Left lung (tissue), 10 donors: ENCODE results near the gene UHRF1. TPM values are rescaled to one million over a fixed set of nuclear protein-coding genes. Genes with fewer than 3 reads are reported as not detected.

ENCODE experiments used
- ATAC-seq: fragments of 200-7000 bp; cut with Tn5 transposase; one replicate; pipeline ENCODE4 v1.9.1; 2020; ENCODE audit warnings: moderate library complexity
- DNase-seq, 4 donors: peaks; one replicate each; pipeline ENCODE4 v3.0.0-alpha.2; 2013 to 2020
- H3K27ac ChIP-seq, 2 donors: fragments of 200-600 bp; sonication (generic) in 1 of 2; one replicate each; pipeline versions ENCODE4 v1.5.0 to v1.8.0; 2020 to 2021
- H3K27me3 ChIP-seq, 2 donors: fragments of 200-600 bp; sonication (generic) in 1 of 2; one replicate each; pipeline versions ENCODE4 v1.5.0 to v1.8.0; 2020 to 2021
- H3K36me3 ChIP-seq, 2 donors: fragments of 200-600 bp; sonication (generic) in 1 of 2; one replicate each; pipeline versions ENCODE4 v1.5.0 to v1.8.0; 2020 to 2021
- H3K4me1 ChIP-seq, 2 donors: fragments of 200-600 bp; one replicate each; pipeline ENCODE4 v1.8.0; 2021
- H3K4me3 ChIP-seq, 2 donors: fragments of 200-600 bp; sonication (generic) in 1 of 2; one replicate each; pipeline versions ENCODE4 v1.5.0 to v1.8.0; 2020 to 2021; ENCODE audit warnings: mild to moderate bottlenecking in 1 of 2
- H3K9me3 ChIP-seq, 2 donors: fragments of 200-600 bp; sonication (generic) in 1 of 2; one replicate each; pipeline versions ENCODE4 v1.5.0 to v1.8.0; 2020 to 2021
- intact Hi-C, 2 donors: fragments of 100-400 bp; cut with DNase I; formaldehyde crosslinking; loops; one replicate each; pipeline versions ENCODE4 v1.11.2 to v1.14.2; 2022
- polyA plus RNA-seq, 6 donors: library from polyadenylated mRNA; unstranded; fragments of 120-200 nt; gene quantifications; one replicate each; pipeline ENCODE4 v1.2.1, GENCODE V29; 2013; ENCODE audit not compliant: insufficient read length in 6 of 6
- total RNA-seq, 2 donors: library from RNA; stranded (reverse); fragmentation: NEBNext Ultra II Directional; extraction: Animal tissue kit (Norgen Biotek cat#: 25700); gene quantifications; one replicate each; pipeline ENCODE4 v1.2.1, GENCODE V29; 2021
- TF ChIP-seq, protein P1 (sequence below), 2 donors: fragments of 200-600 bp; sonication (generic) in 1 of 2; IDR thresholded peaks; one replicate each; pipeline versions ENCODE4 v1.5.0 to v1.8.0; 2021; ENCODE audit warnings: antibody characterized with exemption in 2 of 2
- donor health status: DM: no; HTN: yes; CAD: no.
- donor health status: DM: no; HTN: no; CAD: no.

UHRF1 gene
- total and polyA plus RNA-seq, 8 donors: 14.2 to 30.2 (median 21.7) TPM

DNA sequence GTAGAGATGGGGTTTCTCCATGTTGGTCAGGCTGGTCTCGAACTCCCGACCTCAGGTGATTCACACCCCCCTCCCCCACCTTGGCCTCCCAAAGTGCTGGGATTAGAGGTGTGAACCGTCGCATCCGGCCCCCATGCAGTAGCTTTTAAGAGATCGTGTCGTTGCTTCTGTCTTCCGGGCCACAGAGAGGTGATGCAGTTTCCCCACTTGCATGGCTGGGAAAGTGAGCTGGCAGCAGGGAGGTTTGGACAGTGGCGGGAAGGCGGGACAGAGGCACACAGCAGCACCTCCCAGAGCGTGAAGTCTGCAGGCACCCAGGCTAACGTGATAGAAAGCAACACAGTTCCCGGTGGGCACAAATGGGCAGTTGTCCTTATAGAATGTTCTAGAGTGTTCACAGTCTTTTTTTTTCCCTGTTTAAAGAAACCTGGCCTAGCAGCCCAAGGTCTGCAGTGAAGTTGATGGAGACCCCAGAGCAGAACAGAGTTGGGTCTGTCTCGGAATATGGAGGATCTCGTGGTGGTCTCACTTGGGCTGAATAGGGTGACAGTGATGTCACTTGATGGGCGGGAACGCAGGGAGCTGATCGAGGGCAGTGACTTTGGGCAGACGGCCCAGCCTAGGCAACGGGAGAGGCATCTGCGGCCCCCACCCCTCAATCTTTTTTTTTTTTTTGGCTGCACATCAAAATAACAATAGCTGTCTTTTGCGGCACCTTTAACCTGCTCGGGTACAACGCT lies 4.9 kb downstream of the UHRF1 start:
- H3K36me3 ChIP-seq: no peaks in the 10 kb centered on the region
- H3K4me1 ChIP-seq: peaks cover 11 to 62% of the 10 kb centered on the region in 2 donors
- DNase-seq (no peak), ATAC-seq (no peak)
- intact Hi-C loops: no loop called here
- H3K4me3 ChIP-seq: peak overlapping the region in 1 of 2 donors; percentile 48
- peaks cover 0 to 6% of the 10 kb centered on the region in 2 donors for H3K27me3 ChIP-seq
- no peaks in the 10 kb centered on the region for H3K9me3 ChIP-seq
- H3K27ac ChIP-seq: peak overlapping the region in 1 of 2 donors; percentile 88
- TF ChIP-seq, protein P1, sequence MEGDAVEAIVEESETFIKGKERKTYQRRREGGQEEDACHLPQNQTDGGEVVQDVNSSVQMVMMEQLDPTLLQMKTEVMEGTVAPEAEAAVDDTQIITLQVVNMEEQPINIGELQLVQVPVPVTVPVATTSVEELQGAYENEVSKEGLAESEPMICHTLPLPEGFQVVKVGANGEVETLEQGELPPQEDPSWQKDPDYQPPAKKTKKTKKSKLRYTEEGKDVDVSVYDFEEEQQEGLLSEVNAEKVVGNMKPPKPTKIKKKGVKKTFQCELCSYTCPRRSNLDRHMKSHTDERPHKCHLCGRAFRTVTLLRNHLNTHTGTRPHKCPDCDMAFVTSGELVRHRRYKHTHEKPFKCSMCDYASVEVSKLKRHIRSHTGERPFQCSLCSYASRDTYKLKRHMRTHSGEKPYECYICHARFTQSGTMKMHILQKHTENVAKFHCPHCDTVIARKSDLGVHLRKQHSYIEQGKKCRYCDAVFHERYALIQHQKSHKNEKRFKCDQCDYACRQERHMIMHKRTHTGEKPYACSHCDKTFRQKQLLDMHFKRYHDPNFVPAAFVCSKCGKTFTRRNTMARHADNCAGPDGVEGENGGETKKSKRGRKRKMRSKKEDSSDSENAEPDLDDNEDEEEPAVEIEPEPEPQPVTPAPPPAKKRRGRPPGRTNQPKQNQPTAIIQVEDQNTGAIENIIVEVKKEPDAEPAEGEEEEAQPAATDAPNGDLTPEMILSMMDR (IDR thresholded peaks at IDR 0.05): no peak

DNA sequence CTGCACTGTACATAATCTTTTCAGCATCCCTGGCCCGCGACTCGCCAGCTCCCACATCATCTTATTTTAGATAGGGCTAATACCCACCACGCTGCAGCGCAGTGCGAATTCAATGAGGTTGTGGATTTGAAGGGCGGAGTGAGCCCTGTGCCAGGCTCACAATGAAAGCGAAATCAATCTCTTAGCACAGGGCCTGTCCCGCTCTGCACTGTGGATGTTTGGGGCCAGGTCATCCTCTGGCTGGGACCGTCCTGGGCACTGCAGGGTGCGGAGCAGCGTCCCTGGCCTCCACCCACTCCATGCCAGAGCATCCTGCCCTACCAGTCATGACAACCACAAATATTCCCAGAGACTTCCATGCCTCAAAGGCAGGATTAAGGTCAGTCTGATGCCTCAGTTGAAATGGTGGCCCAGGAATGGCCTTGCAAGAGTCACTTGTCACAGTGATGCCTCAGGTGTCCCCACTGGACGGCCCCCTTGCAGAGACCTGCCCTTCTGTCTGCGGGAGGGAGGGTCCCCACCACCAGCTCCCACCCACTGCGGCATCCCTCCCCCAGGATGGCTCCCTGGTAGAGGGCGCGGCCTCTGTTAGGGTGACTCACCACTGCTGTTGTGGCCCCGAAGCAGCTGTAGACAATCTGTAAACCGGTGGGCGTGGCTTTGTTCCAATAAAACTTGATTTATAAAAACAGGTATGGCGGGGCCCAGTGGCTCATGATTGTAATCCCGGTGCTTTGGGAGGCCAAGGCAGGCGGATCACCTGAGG lies 5.6 kb downstream of the UHRF1 start:
- H3K9me3 ChIP-seq: no peaks in the 10 kb centered on the region
- intact Hi-C loops: no loop called here
- DNase-seq (peak in 2 of 4 donors; percentile 43 to 83), ATAC-seq (no peak)
- no peaks in the 10 kb centered on the region for H3K27me3 ChIP-seq
- TF ChIP-seq, protein P1 (IDR thresholded peaks at IDR 0.05): no peak
- H3K4me1 ChIP-seq: peaks cover 9 to 56% of the 10 kb centered on the region in 2 donors
- peak overlapping the region; percentile 48 to 88 for H3K27ac ChIP-seq
- peak overlapping the region in 1 of 2 donors; percentile 48 for H3K4me3 ChIP-seq
- no peaks in the 10 kb centered on the region for H3K36me3 ChIP-seq

DNA sequence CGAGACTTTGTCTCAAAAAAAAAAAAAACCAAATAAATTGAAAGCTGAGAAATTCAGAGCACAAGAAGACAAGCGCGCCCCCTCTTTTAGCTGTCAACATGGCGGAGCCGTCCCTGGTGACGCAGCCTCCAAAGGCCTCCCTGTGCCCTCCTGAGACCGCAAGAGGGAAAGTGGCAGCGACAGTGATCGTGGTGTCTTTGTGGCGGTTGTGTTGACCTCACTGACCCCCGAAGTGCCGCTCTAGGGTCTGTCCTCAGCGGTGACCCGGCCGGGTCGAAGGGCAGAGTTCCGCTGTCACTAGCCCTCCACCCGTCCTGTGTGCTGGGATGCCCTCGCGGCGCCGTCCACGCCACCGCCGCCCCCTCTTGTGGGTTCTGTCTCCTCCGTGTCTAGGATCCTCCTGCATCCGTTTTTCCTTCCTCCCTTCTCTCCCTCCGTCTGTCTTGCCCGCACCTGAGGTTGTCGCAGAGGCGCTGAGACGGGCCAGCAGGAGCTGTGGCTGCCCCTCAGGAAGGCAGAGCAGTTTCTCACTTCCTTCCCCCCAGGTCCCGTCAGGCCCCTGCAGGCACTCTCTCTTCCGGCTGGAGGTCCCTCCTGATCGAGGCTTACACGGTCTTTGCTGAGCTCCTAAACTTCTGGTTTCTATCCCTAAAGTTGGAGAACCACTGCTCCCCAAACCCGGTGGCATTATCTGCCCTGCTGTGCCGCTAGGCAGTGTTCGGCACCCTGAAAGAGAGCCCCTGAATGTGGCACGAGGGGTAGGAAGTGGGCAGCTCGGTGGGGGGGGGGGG lies 7.2 kb downstream of the UHRF1 start:
- no peaks in the 10 kb centered on the region for H3K9me3 ChIP-seq
- DNase-seq (peak in 2 of 4 donors; percentile 44 to 83), ATAC-seq (no peak)
- intact Hi-C loops: no loop called here
- peaks cover 2 to 43% of the 10 kb centered on the region in 2 donors for H3K4me1 ChIP-seq
- H3K4me3 ChIP-seq: peak overlapping the region; percentile 9 to 48
- H3K27me3 ChIP-seq: no peaks in the 10 kb centered on the region
- H3K36me3 ChIP-seq: no peaks in the 10 kb centered on the region
- H3K27ac ChIP-seq: peak overlapping the region; percentile 20 to 88
- TF ChIP-seq, protein P1 (IDR thresholded peaks at IDR 0.05): no peak

DNA sequence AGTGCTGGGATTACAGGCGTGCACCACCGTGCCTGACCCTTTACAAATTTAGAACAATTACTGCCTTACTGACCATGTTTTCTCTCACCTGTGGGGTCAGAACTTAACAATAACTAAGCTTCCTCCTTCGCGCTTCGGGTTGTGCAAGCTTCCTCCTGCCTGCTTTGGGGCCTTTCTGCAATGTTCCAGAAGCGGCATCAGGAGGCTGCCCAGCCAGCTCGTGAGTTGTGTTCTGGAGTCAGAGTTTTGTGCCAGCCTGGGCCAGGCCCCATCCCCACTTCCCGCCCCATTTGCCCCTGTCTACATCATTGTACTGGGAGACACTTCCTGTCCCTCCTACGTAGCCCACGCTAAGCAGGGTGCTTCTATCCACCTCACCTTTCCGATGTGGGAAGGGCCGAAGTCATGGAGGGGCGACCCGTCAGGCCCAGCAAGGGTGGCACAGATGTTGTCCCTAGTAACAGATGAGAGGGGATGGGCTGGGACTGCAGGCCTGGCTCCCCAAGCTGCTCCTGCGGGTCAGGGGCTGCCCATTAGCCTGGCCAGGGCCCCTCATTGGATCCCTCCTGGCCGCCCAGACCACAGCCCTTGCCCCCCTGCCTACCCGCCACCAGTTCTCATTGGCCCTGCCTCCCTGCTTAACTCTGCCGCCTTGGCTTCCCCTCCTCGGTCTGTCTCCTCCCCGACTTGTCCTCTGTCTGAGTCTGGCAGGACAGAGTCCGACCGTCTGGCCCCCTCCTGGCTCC lies 13.4 kb downstream of the UHRF1 start:
- Histone ChIP-seq H3K4me3 (no peak overlapping the region), H3K4me1 (peaks cover 0 to 27% of the 10 kb centered on the region in 2 donors), H3K36me3 (no peaks in the 10 kb centered on the region), H3K27ac (peak overlapping the region in 1 of 2 donors; percentile 73), H3K27me3 (no peaks in the 10 kb centered on the region), H3K9me3 (no peaks in the 10 kb centered on the region)
- TF ChIP-seq, protein P1 (IDR thresholded peaks at IDR 0.05): no peak
- intact Hi-C loops: no loop called here
- peak in 1 of 4 donors; percentile 52 for DNase-seq
- peak; percentile 27 for ATAC-seq
